Measurements from ENCODE around the gene TTLL7.

DNA sequence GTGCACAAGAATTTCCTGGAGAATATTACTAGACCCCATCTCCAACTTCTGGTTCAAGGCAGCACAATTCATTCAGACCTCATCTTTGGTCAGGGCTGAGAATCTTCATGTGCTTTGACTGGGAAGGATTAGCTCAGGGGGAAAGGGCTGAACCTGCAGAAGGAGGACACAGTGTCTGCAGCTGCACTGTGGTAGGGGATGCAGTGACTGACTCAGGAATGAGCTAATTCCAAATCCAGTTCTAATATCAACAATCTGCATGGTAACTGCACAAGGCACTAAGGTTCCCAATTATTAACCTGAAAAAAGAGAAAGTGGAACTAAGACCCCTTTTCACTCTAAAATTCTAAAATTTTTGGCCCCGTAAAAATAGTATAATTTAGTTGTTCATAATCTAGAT is 31.6 kb downstream of the TTLL7 start:
- TF ChIP-seq, protein P1, sequence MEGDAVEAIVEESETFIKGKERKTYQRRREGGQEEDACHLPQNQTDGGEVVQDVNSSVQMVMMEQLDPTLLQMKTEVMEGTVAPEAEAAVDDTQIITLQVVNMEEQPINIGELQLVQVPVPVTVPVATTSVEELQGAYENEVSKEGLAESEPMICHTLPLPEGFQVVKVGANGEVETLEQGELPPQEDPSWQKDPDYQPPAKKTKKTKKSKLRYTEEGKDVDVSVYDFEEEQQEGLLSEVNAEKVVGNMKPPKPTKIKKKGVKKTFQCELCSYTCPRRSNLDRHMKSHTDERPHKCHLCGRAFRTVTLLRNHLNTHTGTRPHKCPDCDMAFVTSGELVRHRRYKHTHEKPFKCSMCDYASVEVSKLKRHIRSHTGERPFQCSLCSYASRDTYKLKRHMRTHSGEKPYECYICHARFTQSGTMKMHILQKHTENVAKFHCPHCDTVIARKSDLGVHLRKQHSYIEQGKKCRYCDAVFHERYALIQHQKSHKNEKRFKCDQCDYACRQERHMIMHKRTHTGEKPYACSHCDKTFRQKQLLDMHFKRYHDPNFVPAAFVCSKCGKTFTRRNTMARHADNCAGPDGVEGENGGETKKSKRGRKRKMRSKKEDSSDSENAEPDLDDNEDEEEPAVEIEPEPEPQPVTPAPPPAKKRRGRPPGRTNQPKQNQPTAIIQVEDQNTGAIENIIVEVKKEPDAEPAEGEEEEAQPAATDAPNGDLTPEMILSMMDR (IDR thresholded peaks at IDR 0.05) = no peak
- no peak for TF ChIP-seq POLR2A (IDR thresholded peaks at IDR 0.05)
- TF ChIP-seq POLR2AphosphoS5 (IDR thresholded peaks at IDR 0.05; ENCODE audit: insufficient read depth in 1 of 2, low read depth in 1 of 2) = no peak

All from vagina (tissue), 2 donors.